Rectal smooth muscle tissue (tissue), 1 donor: Measurements from ENCODE around the gene RUBCN.
"Not testable (repeated sequence)": the region's sequence is repeated elsewhere in the genome, so short reads cannot be mapped to it uniquely, and the experiment has no call there.

Experiments used
- H3K27ac ChIP-seq: one replicate; pipeline ENCODE4 v1.7.0; 2013; ENCODE audit warnings: low read depth, low read length, inconsistent platforms
- H3K27me3 ChIP-seq: one replicate; pipeline ENCODE4 v1.7.0; 2013; ENCODE audit warnings: low read length; ENCODE audit not compliant: control insufficient read depth, insufficient read depth
- H3K36me3 ChIP-seq: one replicate; pipeline ENCODE4 v1.7.0; 2013; ENCODE audit warnings: low read length; ENCODE audit not compliant: control insufficient read depth, insufficient read depth
- H3K4me1 ChIP-seq: one replicate; pipeline ENCODE4 v1.7.0; 2013; ENCODE audit warnings: low read length; ENCODE audit not compliant: control insufficient read depth, insufficient read depth
- H3K4me3 ChIP-seq: one replicate; pipeline ENCODE4 v1.7.0; 2013; ENCODE audit warnings: low read length
- H3K9ac ChIP-seq: one replicate; pipeline ENCODE4 v1.7.0; 2013; ENCODE audit warnings: low read length

RUBCN gene

GRCh38 chr3:197730770-197731169 is 5.9 kb downstream of the RUBCN start:
- not testable (repeated sequence) for H3K4me1 ChIP-seq, H3K27ac ChIP-seq, H3K4me3 ChIP-seq, H3K27me3 ChIP-seq, H3K9ac ChIP-seq, H3K36me3 ChIP-seq

- no peak overlapping the region for H3K9ac ChIP-seq
- no peak overlapping the region for H3K27ac ChIP-seq
- H3K4me1 ChIP-seq: no peaks in the 10 kb centered on the region
- no peaks in the 10 kb centered on the region for H3K36me3 ChIP-seq
- no peak overlapping the region for H3K4me3 ChIP-seq
- no peaks in the 10 kb centered on the region for H3K27me3 ChIP-seq
Observed at GRCh38 chr3:197730200-197730599, 6.5 kb downstream of the RUBCN start.

GRCh38 chr3:197728487-197728886 is 8.2 kb downstream of the RUBCN start:
- Histone ChIP-seq H3K4me3 (no peak overlapping the region), H3K9ac (no peak overlapping the region), H3K27me3 (no peaks in the 10 kb centered on the region), H3K4me1 (no peaks in the 10 kb centered on the region), H3K36me3 (no peaks in the 10 kb centered on the region), H3K27ac (no peak overlapping the region)

GRCh38 chr3:197727878-197728277 is 8.8 kb downstream of the RUBCN start:
- not testable (repeated sequence) for H3K4me3 ChIP-seq, H3K4me1 ChIP-seq, H3K9ac ChIP-seq, H3K27me3 ChIP-seq, H3K27ac ChIP-seq, H3K36me3 ChIP-seq

- Histone ChIP-seq H3K4me1 (no peaks in the 10 kb centered on the region), H3K27me3 (no peaks in the 10 kb centered on the region), H3K9ac (no peak overlapping the region), H3K4me3 (no peak overlapping the region), H3K36me3 (no peaks in the 10 kb centered on the region), H3K27ac (no peak overlapping the region)
Observed at GRCh38 chr3:197722734-197723133, 14.0 kb downstream of the RUBCN start.

- no peaks in the 10 kb centered on the region for H3K36me3 ChIP-seq
- no peak overlapping the region for H3K4me3 ChIP-seq
- no peaks in the 10 kb centered on the region for H3K27me3 ChIP-seq
- H3K4me1 ChIP-seq: no peaks in the 10 kb centered on the region
- no peak overlapping the region for H3K27ac ChIP-seq
- H3K9ac ChIP-seq: no peak overlapping the region
Observed at GRCh38 chr3:197720694-197721093, 16.0 kb downstream of the RUBCN start.

- no peaks in the 10 kb centered on the region for H3K27me3 ChIP-seq
Observed at GRCh38 chr3:197718891-197719290, 17.8 kb downstream of the RUBCN start.

GRCh38 chr3:197714251-197714650 is 22.5 kb downstream of the RUBCN start:
- Histone ChIP-seq H3K9ac (no peak overlapping the region), H3K4me1 (peaks cover 11% of the 10 kb centered on the region), H3K36me3 (peaks cover 3% of the 10 kb centered on the region), H3K27ac (no peak overlapping the region), H3K4me3 (no peak overlapping the region), H3K27me3 (no peaks in the 10 kb centered on the region)

More at GRCh38 chr3:197718891-197719290, 17.8 kb downstream of the RUBCN start:
- Histone ChIP-seq H3K9ac (no peak overlapping the region), H3K36me3 (peaks cover 3% of the 10 kb centered on the region), H3K4me3 (no peak overlapping the region), H3K27ac (no peak overlapping the region), H3K4me1 (no peaks in the 10 kb centered on the region)

- Histone ChIP-seq H3K27me3 (no peaks in the 10 kb centered on the region), H3K4me3 (no peak overlapping the region), H3K4me1 (peaks cover 11% of the 10 kb centered on the region), H3K9ac (no peak overlapping the region), H3K27ac (peak overlapping the region; percentile 72), H3K36me3 (peaks cover 3% of the 10 kb centered on the region)
Observed at GRCh38 chr3:197713477-197713822, 23.3 kb downstream of the RUBCN start.

GRCh38 chr3:197711973-197712707 is 24.6 kb downstream of the RUBCN start:
- no peaks in the 10 kb centered on the region for H3K27me3 ChIP-seq
- H3K4me3 ChIP-seq: peak overlapping the region; percentile 52
- H3K27ac ChIP-seq: peak overlapping the region; percentile 72
- H3K9ac ChIP-seq: peak overlapping the region; percentile 56
- peaks cover 11% of the 10 kb centered on the region for H3K4me1 ChIP-seq
- peaks cover 3% of the 10 kb centered on the region for H3K36me3 ChIP-seq

- H3K4me3 ChIP-seq, H3K27ac ChIP-seq, H3K36me3 ChIP-seq, H3K9ac ChIP-seq, H3K27me3 ChIP-seq: not testable (repeated sequence)
- peaks cover 11% of the 10 kb centered on the region for H3K4me1 ChIP-seq
Observed at GRCh38 chr3:197710965-197711364, 25.7 kb downstream of the RUBCN start.

- no peak overlapping the region for H3K9ac ChIP-seq
- no peak overlapping the region for H3K4me3 ChIP-seq
- peaks cover 11% of the 10 kb centered on the region for H3K4me1 ChIP-seq
- no peak overlapping the region for H3K27ac ChIP-seq
- H3K27me3 ChIP-seq: no peaks in the 10 kb centered on the region
- H3K36me3 ChIP-seq: peaks cover 2% of the 10 kb centered on the region
Observed at GRCh38 chr3:197709135-197709534, 27.6 kb downstream of the RUBCN start.

- peaks cover 10% of the 10 kb centered on the region for H3K36me3 ChIP-seq
- no peaks in the 10 kb centered on the region for H3K4me1 ChIP-seq
- H3K27me3 ChIP-seq: no peaks in the 10 kb centered on the region
- H3K9ac ChIP-seq: no peak overlapping the region
- no peak overlapping the region for H3K4me3 ChIP-seq
- no peak overlapping the region for H3K27ac ChIP-seq
Observed at GRCh38 chr3:197706658-197707057, 30.0 kb downstream of the RUBCN start.
